IMR-90 (cell line): ENCODE measurements around the gene ALK. TPM values are rescaled to one million over a fixed set of nuclear protein-coding genes. Genes with fewer than 3 reads are reported as not detected.

Experiments
- ATAC-seq: fragments of 200-7000 bp; cut with Tn5 transposase; 2 replicates; pipeline ENCODE4 v1.9.1; 2020; ENCODE audit warnings: low read depth, mild to moderate bottlenecking, moderate library complexity
- BruUV-seq: library from RNA; stranded (reverse); fragments of 400-500 nt; replicated peaks from 2 replicates; lab custom pipeline; 2021; lab: Mats Ljungman, UMichigan
- CTCF ChIA-PET: fragments of 300-600 bp; formaldehyde crosslinking; extraction: SDS; loops from one replicate; lab custom pipeline; 2021; ENCODE audit warnings: antibody characterized with exemption; lab: Yijun Ruan, JAX
- POLR2A ChIA-PET: fragments of 300-600 bp; sonication (Branson Sonifier 250); formaldehyde crosslinking; loops from one replicate; lab custom pipeline; 2022; ENCODE audit warnings: antibody characterized with exemption; ENCODE audit not compliant: unreplicated experiment; lab: Charles Lee
- DNase-seq: peaks from one replicate; pipeline ENCODE4 v3.0.0; 2013
- H2AFZ ChIP-seq: replicated peaks from 2 replicates; pipeline ENCODE3; 2013; ENCODE audit warnings: low read length, mild to moderate bottlenecking; ENCODE audit not compliant: poor library complexity
- H2AK5ac ChIP-seq: 2 replicates; pipeline ENCODE4 v1.6.1; 2013; ENCODE audit warnings: low read depth, low read length, inconsistent platforms
- H2AK9ac ChIP-seq: replicated peaks from 2 replicates; pipeline ENCODE3; 2013; ENCODE audit warnings: mild to moderate bottlenecking, low read depth, low read length, moderate library complexity; ENCODE audit not compliant: poor library complexity
- H2BK120ac ChIP-seq: 2 replicates; pipeline ENCODE4 v1.6.1; 2013; ENCODE audit warnings: low read depth, low read length, inconsistent platforms
- H2BK15ac ChIP-seq: 3 replicates; pipeline ENCODE4 v1.6.1; 2013; ENCODE audit warnings: low read depth, low read length, inconsistent platforms
- H2BK20ac ChIP-seq: 2 replicates; pipeline ENCODE4 v1.6.1; 2013; ENCODE audit warnings: low read depth, mild to moderate bottlenecking, inconsistent platforms, low read length, moderate library complexity
- H2BK5ac ChIP-seq: 2 replicates; pipeline ENCODE4 v1.6.1; 2013; ENCODE audit warnings: mild to moderate bottlenecking, low read depth, low read length, inconsistent platforms; ENCODE audit not compliant: poor library complexity, severe bottlenecking
- H3K14ac ChIP-seq: replicated peaks from 2 replicates; pipeline ENCODE4 v1.6.1; 2013; ENCODE audit warnings: low read depth, low read length, inconsistent platforms
- H3K18ac ChIP-seq: 2 replicates; pipeline ENCODE4 v1.6.1; 2013; ENCODE audit warnings: low read depth, low read length, control low read depth
- H3K23ac ChIP-seq: 2 replicates; pipeline ENCODE4 v1.6.1; 2013; ENCODE audit warnings: low read depth, low read length, inconsistent platforms
- H3K27ac ChIP-seq: 2 replicates; pipeline ENCODE4 v1.5.1; 2013; ENCODE audit warnings: mild to moderate bottlenecking, control low read depth, low read length; ENCODE audit not compliant: insufficient read depth
- H3K27me3 ChIP-seq: 2 replicates; pipeline ENCODE4 v1.6.1; 2013; ENCODE audit warnings: low read length; ENCODE audit not compliant: control insufficient read depth, insufficient read depth
- H3K36me3 ChIP-seq: 2 replicates; pipeline ENCODE4 v1.6.1; 2013; ENCODE audit warnings: low read length, mixed read lengths; ENCODE audit not compliant: control insufficient read depth, insufficient read depth
- H3K4ac ChIP-seq: 2 replicates; pipeline ENCODE4 v1.6.1; 2013; ENCODE audit warnings: low read depth, low read length, inconsistent platforms
- H3K4me1 ChIP-seq: 2 replicates; pipeline ENCODE4 v1.6.1; 2013; ENCODE audit warnings: low read length, mixed read lengths; ENCODE audit not compliant: control insufficient read depth, insufficient read depth
- H3K4me2 ChIP-seq: 2 replicates; pipeline ENCODE4 v1.6.1; 2013; ENCODE audit warnings: low read depth, mild to moderate bottlenecking, control low read depth, low read length, moderate library complexity
- H3K4me3 ChIP-seq: 2 replicates; pipeline ENCODE4 v1.5.1; 2013; ENCODE audit warnings: low read depth, mild to moderate bottlenecking, control low read depth, low read length, moderate library complexity; ENCODE audit not compliant: insufficient read depth
- H3K56ac ChIP-seq: 2 replicates; pipeline ENCODE4 v1.6.1; 2013; ENCODE audit warnings: low read length, inconsistent platforms; ENCODE audit not compliant: insufficient read depth; ENCODE audit errors: extremely low read depth
- H3K79me1 ChIP-seq, 2 experiments: 2 replicates each; pipeline ENCODE4 v1.6.1; 2013; ENCODE audit warnings: low read length in 2 of 2, inconsistent platforms in 1 of 2, low read depth in 1 of 2
- H3K9ac ChIP-seq: 2 replicates; pipeline ENCODE4 v1.6.1; 2013; ENCODE audit warnings: low read depth, low read length, control low read depth
- H3K9me1 ChIP-seq: 2 replicates; pipeline ENCODE4 v1.6.1; 2013; ENCODE audit warnings: low read length, inconsistent platforms; ENCODE audit not compliant: insufficient read depth
- H3K9me3 ChIP-seq: 2 replicates; pipeline ENCODE4 v1.6.1; 2013; ENCODE audit warnings: low read length; ENCODE audit not compliant: control insufficient read depth, insufficient read depth
- H4K20me1 ChIP-seq: 2 replicates; pipeline ENCODE4 v1.6.1; 2013; ENCODE audit warnings: low read length, inconsistent platforms; ENCODE audit not compliant: insufficient read depth
- H4K5ac ChIP-seq: 2 replicates; pipeline ENCODE4 v1.6.1; 2013; ENCODE audit warnings: mild to moderate bottlenecking, low read depth, low read length, control low read depth
- H4K8ac ChIP-seq, 2 experiments: 2 replicates each; pipeline ENCODE4 v1.6.1; 2013; ENCODE audit warnings: low read depth in 2 of 2, low read length in 2 of 2, control low read depth in 1 of 2, inconsistent platforms in 1 of 2
- H4K91ac ChIP-seq: 2 replicates; pipeline ENCODE4 v1.6.1; 2013; ENCODE audit warnings: low read depth, low read length, inconsistent platforms; ENCODE audit not compliant: insufficient read depth
- CTCF ChIP-seq: conservative IDR thresholded peaks from 2 replicates; pipeline ENCODE4 v1.5.1; 2012; ENCODE audit warnings: mild to moderate bottlenecking, low read depth, low read length, improper control_type of control experiment
- FOS ChIP-seq: fragments of 150-350 bp; IDR thresholded peaks from 2 replicates; pipeline ENCODE4 v1.6.1; 2016; ENCODE audit warnings: low read depth, low read length
- MAFK ChIP-seq: IDR thresholded peaks from 2 replicates; pipeline ENCODE4 v1.6.1; 2012; ENCODE audit warnings: low read depth, low read length, improper control_type of control experiment
- MXI1 ChIP-seq: IDR thresholded peaks from 2 replicates; pipeline ENCODE4 v1.6.1; 2012; ENCODE audit warnings: low read depth, mild to moderate bottlenecking, low read length, moderate library complexity, borderline replicate concordance
- POLR2A ChIP-seq: IDR thresholded peaks from 2 replicates; pipeline ENCODE4 v1.6.1; 2012; ENCODE audit warnings: mild to moderate bottlenecking, low read depth, low read length
- RAD21 ChIP-seq: IDR thresholded peaks from 2 replicates; pipeline ENCODE4 v1.6.1; 2012; ENCODE audit warnings: low read length, improper control_type of control experiment
- RCOR1 ChIP-seq: IDR thresholded peaks from 2 replicates; pipeline ENCODE4 v1.6.1; 2012; ENCODE audit warnings: mild to moderate bottlenecking, low read length, improper control_type of control experiment; ENCODE audit not compliant: insufficient replicate concordance
- SMC3 ChIP-seq: fragments of 150-350 bp; IDR thresholded peaks from 2 replicates; pipeline ENCODE4 v1.6.1; 2016; ENCODE audit warnings: low read depth, mild to moderate bottlenecking, antibody characterized with exemption, low read length, moderate library complexity
- USF2 ChIP-seq: fragments of 150-350 bp; IDR thresholded peaks from 2 replicates; pipeline ENCODE4 v1.6.1; 2017; ENCODE audit warnings: mild to moderate bottlenecking, antibody characterized with exemption, low read length, low read depth
- WGBS, 2 experiments: methylation state at CpG; one replicate each; pipeline versions ENCODE4 v1.1.5 to v1.1.7; 2013; ENCODE audit warnings: missing lambda C conversion rate in 2 of 2; ENCODE audit not compliant: insufficient read length in 1 of 2; ENCODE audit errors: extremely low coverage in 2 of 2; 5-methylcytosine and 5-hydroxymethylcytosine counted together
- dilution Hi-C: fragments of 300-500 bp; cut with HindIII; formaldehyde crosslinking; loops from one replicate; pipeline ENCODE4 v1.14.3; 2018; ENCODE audit warnings: low sequenced_read_pairs; ENCODE audit not compliant: unreplicated experiment
- in situ Hi-C: fragments of 300-500 bp; cut with MboI; formaldehyde crosslinking; loops from 3 replicates; pipeline ENCODE4 v1.14.3; 2019; ENCODE audit warnings: low sequenced_read_pairs, inconsistent platforms, mixed read lengths
- intact Hi-C: fragments of 100-400 bp; cut with micrococcal nuclease; formaldehyde crosslinking; loops from 2 replicates; pipeline ENCODE4 v1.10.0; 2022
- polyA plus RNA-seq, 3 experiments: library from polyadenylated mRNA; depleted of rRNA; stranded (reverse); fragments of >200 nt; gene quantifications; 2 replicates each; pipeline ENCODE4 v1.2.3, GENCODE V29; 2012; ENCODE audit warnings: low replicate concordance in 1 of 3
- total RNA-seq: library from RNA; depleted of rRNA; stranded (reverse); fragments of >200 nt; gene quantifications from 2 replicates; pipeline ENCODE4 v1.2.3, GENCODE V29; 2012

The ALK gene
- total and polyA plus RNA-seq, 2 of the 4 experiments (the other 2 are of a cell fraction): not detected

- dilution Hi-C loops: no loop called here
- Histone ChIP-seq H2AK5ac (no peak overlapping the region), H4K20me1 (no peaks in the 10 kb centered on the region), H3K4ac (no peak overlapping the region), H2BK120ac (no peak overlapping the region), H3K36me3 (no peaks in the 10 kb centered on the region), H2AFZ (peak overlapping the region; percentile 25), H2AK9ac (no peak overlapping the region), H3K27ac (no peak overlapping the region), H3K9ac (no peak overlapping the region), H2BK5ac (no peak overlapping the region), H3K56ac (no peak overlapping the region), H3K9me1 (no peaks in the 10 kb centered on the region), H4K8ac (no peak overlapping the region), H3K27me3 (peaks cover 54% of the 10 kb centered on the region), H3K23ac (no peak overlapping the region), H3K14ac (no peak overlapping the region), H3K9me3 (no peaks in the 10 kb centered on the region), H4K5ac (no peak overlapping the region), H4K91ac (no peak overlapping the region), H3K4me1 (0 out of 2 replicates have a peak, but pooled peaks cover 3% of the 10 kb centered on the region), H2BK20ac (no peak overlapping the region), H3K4me2 (no peak overlapping the region), H2BK15ac (no peak overlapping the region), H3K4me3 (no peak overlapping the region), H3K79me1 (no peaks in the 10 kb centered on the region), H3K18ac (no peak overlapping the region)
- ATAC-seq (peak; percentile 74), DNase-seq (peak; percentile 17)
- no TSS peak for BruUV-seq
- ChIA-PET CTCF (interaction anchor here (1.3 kb wide), 1 partner anchor 21 kb away, joined by 4 read pairs; no protein-coding TSS in a partner anchor), POLR2A (no interaction called here)
- TF ChIP-seq MAFK (no peak), SMC3 (peak; percentile 57), MXI1 (no peak), USF2 (no peak), CTCF (peak; percentile 61), RCOR1 (no peak), RAD21 (peak; percentile 64), POLR2A (no peak), FOS (no peak)
- intact Hi-C loops: loop anchor here (2.0 kb wide), 1 partner anchor 602 kb away; no protein-coding TSS in a partner anchor
- WGBS, 2 experiments: no CpG with 5 or more reads among the region's 7 CpGs
- in situ Hi-C loops: no loop called here
Observed at GRCh38 chr2:29238497-29238896, 682.9 kb downstream of the ALK start.
